ENCODE data around the gene PTRH1. TPM values are rescaled to one million over a fixed set of nuclear protein-coding genes. Genes with fewer than 3 reads are reported as not detected.

Gene PTRH1
- polyA plus RNA-seq, 1 of the 3 experiments (the other 2 are of a cell fraction) = 42.2 TPM

GRCh38 chr9:127761491-127761956, 46.1 kb upstream of the PTRH1 start:
- no peak overlapping the region for H3K27ac ChIP-seq (ENCODE audit: low read depth in 2 of 2, low read length in 1 of 2)
- no peaks in the 10 kb centered on the region for H3K9me2 ChIP-seq

More at GRCh38 chr9:127761491-127761956, 46.1 kb upstream of the PTRH1 start:
- Histone ChIP-seq H3K36me3 (replicated peaks in 1 of 2; ENCODE audit: control insufficient read depth in 1 of 2, insufficient read depth in 2 of 2, low read length in 1 of 2) (no peaks in the 10 kb centered on the region), H2AFZ (ENCODE audit: low read depth) (no peak overlapping the region), H3K4me2 (no peak overlapping the region), H3K9ac (no peak overlapping the region), H3K79me2 (ENCODE audit: insufficient read depth) (no peaks in the 10 kb centered on the region), H3K4me1 (ENCODE audit: control insufficient read depth in 1 of 2, insufficient read depth in 2 of 2, low read depth in 1 of 2, low read length in 1 of 2) (peaks cover 0 to 13% of the 10 kb centered on the region in 2 experiments; a peak in 1 of 4 replicates), H3K27me3 (ENCODE audit: insufficient read depth) (no peaks in the 10 kb centered on the region), H3F3A (replicated peaks; ENCODE audit: insufficient read depth) (no peaks in the 10 kb centered on the region), H4K20me1 (ENCODE audit: insufficient read depth) (no peaks in the 10 kb centered on the region), H3K4me3 (ENCODE audit: low read depth in 2 of 2, low read length in 1 of 2) (no peak overlapping the region), H3K9me3 (no peaks in the 10 kb centered on the region)
- DNase-seq = peak; percentile 70
- CTCF ChIA-PET = interaction anchor here (1.0 to 1.8 kb wide), 3 partner anchors 26 to 159 kb away, joined by 3 to 8 read pairs (median 4); partner anchors contain the start of gene TOR2A
- 34% methylated on average over 3 of the region's 5 CpGs for WGBS (ENCODE audit: low lambda C conversion rate)
- TF ChIP-seq TCF12 (IDR thresholded peaks at IDR 0.05) = no peak
- no peak for TF ChIP-seq CTCF (IDR thresholded peaks at IDR 0.05)
- no peak for TF ChIP-seq NFIC (IDR thresholded peaks at IDR 0.05; ENCODE audit: borderline replicate concordance)
- TF ChIP-seq YY1 (IDR thresholded peaks at IDR 0.05; ENCODE audit: low read depth) = no peak
- TF ChIP-seq USF1 (IDR thresholded peaks at IDR 0.05; ENCODE audit: borderline replicate concordance, low read depth) = no peak
- no peak for TF ChIP-seq ELF1 (IDR thresholded peaks at IDR 0.05)
- no peak for TF ChIP-seq SIN3A (IDR thresholded peaks at IDR 0.05; ENCODE audit: borderline replicate concordance, low read depth, low read length)
- no peak for TF ChIP-seq POLR2AphosphoS5 (IDR thresholded peaks at IDR 0.05; ENCODE audit: low read depth, low read length)
- no peak for TF ChIP-seq MXI1 (IDR thresholded peaks at IDR 0.05; ENCODE audit: low read depth, low read length)
- TF ChIP-seq REST (IDR thresholded peaks at IDR 0.05; ENCODE audit: low read depth, low read length) = no peak
- peak in 1 of 2 experiments; percentile 28; a peak in 1 of 4 replicates for TF ChIP-seq EP300 (IDR thresholded peaks at IDR 0.05; ENCODE audit: borderline replicate concordance in 1 of 2, low read depth in 1 of 2, low read length in 1 of 2)
- TF ChIP-seq FOXJ3 (CRISPR knock-in tag; IDR thresholded peaks at IDR 0.05) = no peak
- no peak for TF ChIP-seq TEAD4 (IDR thresholded peaks at IDR 0.05; ENCODE audit: borderline replicate concordance, insufficient read depth)
- no peak for TF ChIP-seq RXRA (IDR thresholded peaks at IDR 0.05; ENCODE audit: borderline replicate concordance, low read depth)
- TF ChIP-seq USF2 (IDR thresholded peaks at IDR 0.05; ENCODE audit: borderline replicate concordance, low read depth, low read length) = no peak
- TF ChIP-seq GATA2 (CRISPR knock-in tag; IDR thresholded peaks at IDR 0.05) = peak; percentile 56
- no peak for TF ChIP-seq TAF1 (IDR thresholded peaks at IDR 0.05; ENCODE audit: borderline replicate concordance, low read depth, low read length)
- POLR2A ChIA-PET = no interaction called here
